GM18498 (cell line): ENCODE data around the gene CNNM1.

Source experiments
- ATAC-seq: cut with Tn5 transposase; IDR thresholded peaks from one replicate; pipeline ENCODE4 v1.9.1; 2021; ENCODE audit warnings: mild to moderate bottlenecking, moderate library complexity; ENCODE audit not compliant: unreplicated experiment

Gene CNNM1

GRCh38 chr10:99329304-99329553 is at the start of gene CNNM1:
Gene CNNM1 (plus strand): TSS chr10:99329356. CDS start chr10:99329388, 32 bp downstream.
- ATAC-seq, result peak; percentile 79

GRCh38 chr10:99279626-99280111 is 49.5 kb upstream of the CNNM1 start:
- no peak for ATAC-seq

GRCh38 chr10:99280472-99280871 is 48.7 kb upstream of the CNNM1 start:
- ATAC-seq, result peak; percentile 73

GRCh38 chr10:99285881-99286280 is 43.3 kb upstream of the CNNM1 start:
- ATAC-seq, result no peak

GRCh38 chr10:99290306-99290705 is 38.9 kb upstream of the CNNM1 start:
- no peak for ATAC-seq

GRCh38 chr10:99292159-99292558 is 37.0 kb upstream of the CNNM1 start:
- ATAC-seq, result no peak

- ATAC-seq, result no peak
Measured at GRCh38 chr10:99296605-99297004, 32.6 kb upstream of the CNNM1 start.

GRCh38 chr10:99297033-99297432 is 32.1 kb upstream of the CNNM1 start:
- ATAC-seq, result no peak

- ATAC-seq, result no peak
Measured at GRCh38 chr10:99303899-99304861, 25.0 kb upstream of the CNNM1 start.

GRCh38 chr10:99304862-99305229 is 24.3 kb upstream of the CNNM1 start:
- no peak for ATAC-seq

GRCh38 chr10:99312501-99312900 is 16.7 kb upstream of the CNNM1 start:
- no peak for ATAC-seq

- ATAC-seq, result no peak
Measured at GRCh38 chr10:99315853-99316252, 13.3 kb upstream of the CNNM1 start.

GRCh38 chr10:99316374-99316773 is 12.8 kb upstream of the CNNM1 start:
- ATAC-seq, result no peak

GRCh38 chr10:99318048-99318447 is 11.1 kb upstream of the CNNM1 start:
- ATAC-seq, result no peak

- no peak for ATAC-seq
Measured at GRCh38 chr10:99318475-99318874, 10.7 kb upstream of the CNNM1 start.

GRCh38 chr10:99325281-99325680 is 3.9 kb upstream of the CNNM1 start:
- ATAC-seq, result no peak

- no peak for ATAC-seq
Measured at GRCh38 chr10:99326871-99327270, 2.3 kb upstream of the CNNM1 start.

GRCh38 chr10:99328579-99329303 is 415 bp upstream of the CNNM1 start:
- no peak for ATAC-seq

GRCh38 chr10:99329554-99330346 is 594 bp downstream of the CNNM1 start:
- ATAC-seq, result peak; percentile 40

- no peak for ATAC-seq
Measured at GRCh38 chr10:99330347-99330924, 1.3 kb downstream of the CNNM1 start.

- ATAC-seq, result no peak
Measured at GRCh38 chr10:99331207-99331803, 2.1 kb downstream of the CNNM1 start.
